Left ventricle myocardium superior (tissue), 1 donor: Measurements from ENCODE around the gene RIPPLY1. TPM values are rescaled to one million over a fixed set of nuclear protein-coding genes. Genes with fewer than 3 reads are reported as not detected.
A peak's percentile ranks its signal among the peaks of the same experiment; 100 is the strongest.

ENCODE experiments used
- ATAC-seq: fragments of 200-7000 bp; cut with Tn5 transposase; one replicate; pipeline ENCODE4 v1.9.1; 2020; ENCODE audit warnings: mild to moderate bottlenecking, moderate library complexity
- DNase-seq: peaks from one replicate; pipeline ENCODE4 v3.0.0-alpha.2; 2020
- intact Hi-C: fragments of 100-400 bp; cut with micrococcal nuclease; formaldehyde crosslinking; loops from one replicate; pipeline ENCODE4 v1.11.0; 2022
- total RNA-seq: library from RNA; stranded (reverse); fragmentation: NEBNext Ultra II Directional; extraction: Animal tissue kit (Norgen Biotek cat#: 25700); gene quantifications from one replicate; pipeline ENCODE4 v1.2.1, GENCODE V29; 2021
- donor health status: DM: no; HTN: yes; CAD: no; lungs with severe emphysema.

Gene RIPPLY1
- total RNA-seq, 1 donor from 2014 or later, result not detected

GRCh38 chrX:106919932-106920452 lies 16.9 kb upstream of the RIPPLY1 start, which contains the start of gene CLDN2:
TSS of gene CLDN2 (plus strand) at chrX:106920402. CDS start at chrX:106928229, 7,827 bp downstream.
- no peak for DNase-seq
- ATAC-seq, result no peak
- intact Hi-C loops, result no loop called here

DNA sequence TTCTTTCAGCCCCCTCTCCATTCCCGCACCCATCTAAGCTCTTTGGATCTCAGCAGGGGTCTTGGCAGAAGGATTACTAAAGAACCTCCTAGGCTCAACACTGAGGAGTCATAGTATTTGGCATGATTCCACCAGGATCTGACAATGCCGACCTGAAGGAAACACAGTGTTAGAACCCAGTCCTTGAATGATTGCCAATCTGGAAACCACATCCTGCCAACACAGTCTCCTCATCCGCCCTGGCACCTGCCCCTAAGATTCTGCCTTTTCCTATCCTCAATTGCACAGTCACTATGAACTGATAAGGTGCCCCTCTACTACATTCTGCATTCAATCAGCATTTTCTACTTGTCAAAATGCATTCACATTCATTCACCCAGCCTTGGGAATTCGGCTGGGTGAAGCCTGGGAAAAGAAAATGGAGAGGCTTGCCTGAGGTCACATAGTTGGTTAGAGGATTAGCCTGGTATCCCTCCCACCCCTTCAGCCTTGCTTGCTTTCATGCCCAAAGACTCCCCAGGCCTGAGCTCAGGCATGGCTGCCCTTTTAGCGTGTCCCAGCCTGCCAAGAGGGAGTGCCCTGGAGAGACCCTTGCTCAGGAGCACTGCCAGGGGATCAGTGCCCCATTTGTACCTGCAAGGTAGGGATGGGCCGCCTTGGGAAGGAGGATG lies 14.8 kb upstream of the RIPPLY1 start:
- intact Hi-C loops, result no loop called here
- no peak for ATAC-seq

GRCh38 chrX:106912864-106913263 lies 9.7 kb upstream of the RIPPLY1 start:
- intact Hi-C loops, result no loop called here
- no peak for DNase-seq
- no peak for ATAC-seq

More for the DNA sequence above, 14.8 kb upstream of the RIPPLY1 start:
- DNase-seq, result no peak

DNA sequence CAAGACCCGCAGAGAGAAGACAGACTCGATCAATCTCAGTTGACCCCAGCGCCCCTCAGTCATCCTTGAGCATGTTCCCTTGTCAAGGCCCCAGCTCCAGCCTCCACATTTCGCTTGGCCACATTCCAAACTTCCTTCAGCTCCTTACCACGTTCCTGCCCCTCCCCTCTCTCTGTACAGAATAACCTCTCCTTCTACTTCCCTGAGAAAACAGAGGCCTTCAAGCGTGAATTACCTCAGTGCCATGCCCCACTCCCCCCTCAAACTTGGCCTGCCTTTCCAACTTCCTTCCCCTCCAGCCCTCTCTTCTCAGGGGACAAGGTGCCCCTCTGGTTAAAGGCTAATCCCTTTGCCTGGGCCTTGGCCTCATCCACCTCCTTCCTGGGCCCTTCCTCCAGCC lies 3.2 kb upstream of the RIPPLY1 start:
- no peak for ATAC-seq
- intact Hi-C loops, result no loop called here

DNA sequence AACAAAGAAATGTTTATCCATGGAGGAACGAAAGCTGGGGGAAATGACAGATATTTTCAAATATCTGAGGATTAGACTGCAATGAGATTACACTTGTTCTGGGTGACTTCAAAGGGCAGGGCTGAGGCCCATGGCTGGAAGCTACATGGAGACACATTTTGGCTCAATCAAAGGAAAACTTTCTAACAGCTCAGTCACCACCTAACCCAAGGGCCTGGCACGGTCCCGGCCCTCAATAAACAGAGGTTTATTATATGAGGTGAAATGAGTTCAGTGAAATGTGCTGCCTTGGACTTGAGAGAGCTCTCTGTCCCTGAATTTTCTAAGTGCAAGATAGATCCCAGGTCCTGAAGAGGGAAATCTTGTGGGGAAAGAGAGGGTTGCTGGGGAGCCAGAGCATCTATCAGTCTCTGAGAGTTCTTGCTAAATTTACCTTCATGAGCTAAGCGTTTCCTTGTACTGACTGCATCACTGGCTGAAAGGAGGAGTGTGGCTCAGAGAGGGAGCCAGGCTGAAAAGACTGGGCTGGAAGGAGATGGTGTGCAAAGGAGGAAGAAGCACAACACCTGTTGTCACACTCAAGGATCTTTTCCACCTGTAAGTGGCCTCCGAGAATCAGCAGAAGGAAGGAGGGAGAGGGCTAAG lies 2.0 kb upstream of the RIPPLY1 start:
- DNase-seq, result no peak
- intact Hi-C loops, result no loop called here
- ATAC-seq, result peak; percentile 65

More for the DNA sequence above, 3.2 kb upstream of the RIPPLY1 start:
- DNase-seq, result no peak

- ATAC-seq (peak; percentile 32), DNase-seq (no peak)
- intact Hi-C loops, result no loop called here
Observed at GRCh38 chrX:106903856-106904528, 851 bp upstream of the RIPPLY1 start.

- no peak for DNase-seq
- no peak for ATAC-seq
- intact Hi-C loops, result no loop called here
Observed at GRCh38 chrX:106902684-106903083, 457 bp downstream of the RIPPLY1 start.

- intact Hi-C loops, result no loop called here
- DNase-seq (no peak), ATAC-seq (no peak)
Observed at GRCh38 chrX:106901781-106902219, 1.3 kb downstream of the RIPPLY1 start.

DNA sequence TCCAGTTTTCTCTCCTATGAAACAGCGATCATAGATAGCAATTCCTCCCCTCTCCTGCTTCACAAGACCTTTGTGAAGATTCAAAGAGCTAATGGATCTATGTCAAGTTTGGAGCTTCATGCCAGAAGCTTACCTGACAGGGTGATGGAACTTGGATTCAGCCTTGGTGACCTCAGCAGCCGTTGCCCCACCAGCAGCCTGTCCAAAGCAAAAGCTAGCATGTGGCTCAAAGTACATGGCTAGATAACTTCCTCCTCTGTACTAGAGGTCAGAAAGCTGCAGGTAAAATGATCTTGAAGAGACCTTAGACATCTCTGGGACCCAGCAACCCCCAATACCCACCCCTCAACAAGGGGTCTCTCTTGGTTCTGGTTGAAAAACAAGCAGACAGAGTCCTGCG lies 1.8 kb downstream of the RIPPLY1 start:
- ATAC-seq, result no peak
- intact Hi-C loops, result no loop called here
- DNase-seq, result no peak

GRCh38 chrX:106899841-106900240 lies 3.3 kb downstream of the RIPPLY1 start:
- ATAC-seq, result no peak

DNA sequence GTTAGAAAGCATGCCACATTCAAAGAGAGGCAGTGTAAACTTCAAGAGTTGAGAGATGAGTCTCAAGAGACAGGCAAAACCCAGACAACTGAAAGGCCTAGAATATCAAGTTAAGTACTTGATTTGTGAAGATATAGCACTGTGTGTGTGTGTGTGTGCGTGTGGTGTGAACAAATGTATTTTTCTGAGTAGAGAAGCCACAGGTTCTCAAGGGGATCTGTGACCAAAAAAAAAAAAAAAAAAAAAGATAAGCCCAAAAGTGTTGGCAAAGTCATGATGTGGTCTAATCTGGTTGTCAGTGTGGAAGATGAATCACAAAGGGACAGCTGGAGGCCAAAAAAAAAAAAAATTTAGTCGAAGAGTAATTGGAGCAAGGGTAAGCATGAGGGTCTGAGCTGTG lies 3.9 kb downstream of the RIPPLY1 start:
- DNase-seq (no peak), ATAC-seq (no peak)
- intact Hi-C loops, result no loop called here

More at GRCh38 chrX:106899841-106900240, 3.3 kb downstream of the RIPPLY1 start:
- intact Hi-C loops, result no loop called here
- DNase-seq, result no peak

DNA sequence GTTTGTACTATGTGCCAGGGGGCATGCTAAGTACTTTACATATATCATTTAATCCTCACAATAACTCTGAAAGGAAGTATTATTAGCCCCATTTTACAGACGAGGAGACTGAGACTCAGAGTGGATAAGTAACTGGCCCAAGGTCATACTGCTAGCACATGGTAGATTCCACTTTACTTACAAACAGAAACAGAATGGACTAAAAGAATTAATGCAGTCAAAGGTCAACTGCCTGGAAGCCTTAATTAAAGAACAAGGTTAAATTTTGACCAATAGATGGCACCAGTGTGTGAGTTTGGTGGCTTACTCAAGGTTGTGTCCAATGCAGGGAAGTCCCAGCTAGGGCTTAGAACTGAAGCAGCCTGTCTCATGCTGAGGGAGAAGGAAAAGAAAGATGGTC lies 4.7 kb downstream of the RIPPLY1 start:
- intact Hi-C loops, result no loop called here
- ATAC-seq (peak; percentile 58), DNase-seq (no peak)

DNA sequence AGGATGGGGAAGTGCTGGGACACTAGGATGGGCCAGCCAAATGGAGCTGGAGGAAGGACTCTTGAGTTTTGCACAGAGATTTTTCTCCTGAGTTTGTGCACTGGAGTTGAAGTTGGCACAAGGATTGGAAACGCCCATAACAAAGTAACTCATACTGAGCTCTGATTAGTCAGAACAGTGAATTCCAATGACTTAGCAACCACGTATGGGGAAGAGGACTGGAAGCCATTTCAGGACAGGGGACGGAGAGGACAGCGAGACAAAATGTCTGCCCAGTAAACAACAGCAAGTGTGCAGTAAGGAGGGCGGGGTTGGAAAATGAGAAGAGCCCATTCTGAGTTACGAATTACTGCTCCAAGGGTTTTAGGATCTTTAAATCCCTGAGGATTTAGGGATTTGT lies 5.9 kb downstream of the RIPPLY1 start:
- no peak for DNase-seq
- intact Hi-C loops, result no loop called here
- no peak for ATAC-seq

- ATAC-seq (peak; percentile 40), DNase-seq (no peak)
- intact Hi-C loops, result loop anchor here (5.0 kb wide), 1 partner anchor 57 kb away; no protein-coding TSS in a partner anchor
Observed at GRCh38 chrX:106894978-106895452, 8.1 kb downstream of the RIPPLY1 start.

- ATAC-seq (peak; percentile 88), DNase-seq (peak; percentile 24)
- intact Hi-C loops, result loop anchor here (5.0 kb wide), 1 partner anchor 58 kb away; no protein-coding TSS in a partner anchor
Observed at GRCh38 chrX:106894392-106894909, 8.7 kb downstream of the RIPPLY1 start.

GRCh38 chrX:106891762-106892460 lies 11.2 kb downstream of the RIPPLY1 start:
- intact Hi-C loops, result loop anchor here (5.0 kb wide), 1 partner anchor 60 kb away; no protein-coding TSS in a partner anchor
- no peak for ATAC-seq
- DNase-seq, result no peak

DNA sequence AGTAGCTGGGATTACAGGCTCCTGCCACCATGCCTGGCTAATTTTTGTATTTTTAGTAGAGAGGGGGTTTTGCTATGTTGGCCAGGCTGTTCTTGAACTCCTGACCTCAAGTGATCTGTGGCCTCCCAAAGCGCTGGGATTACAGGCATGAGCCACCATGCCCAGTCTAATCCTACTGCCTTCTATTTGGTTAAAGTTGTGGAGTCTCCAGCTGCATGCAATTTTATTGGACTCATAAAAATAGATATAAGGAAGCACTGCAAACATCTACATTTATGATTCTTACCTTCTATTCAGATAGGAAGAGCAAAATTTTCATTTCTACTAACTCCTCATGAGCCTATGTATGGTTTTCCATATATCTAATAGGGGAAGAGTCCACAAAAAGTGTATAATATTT lies 13.7 kb downstream of the RIPPLY1 start:
- intact Hi-C loops, result no loop called here
- no peak for ATAC-seq
- no peak for DNase-seq

DNA sequence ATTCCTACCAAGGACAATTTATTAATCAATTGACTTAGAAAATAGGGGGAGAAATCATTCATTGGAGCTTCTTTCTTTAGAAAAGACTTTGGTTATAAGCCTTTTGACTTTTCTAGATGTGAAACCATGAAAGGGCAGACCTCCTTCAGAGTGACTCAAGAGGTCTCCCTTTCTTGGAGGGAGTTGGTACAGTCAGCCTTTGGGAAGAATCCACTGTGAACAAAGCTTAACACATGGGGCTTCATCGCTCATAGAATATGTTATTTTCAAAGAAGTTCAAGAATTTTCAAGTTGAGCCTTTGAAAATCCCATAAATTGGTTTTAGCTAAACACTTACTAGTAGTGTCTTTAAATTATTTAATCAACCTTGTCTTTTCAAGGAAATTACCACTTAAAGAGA lies 28.0 kb downstream of the RIPPLY1 start:
- intact Hi-C loops, result no loop called here
- DNase-seq, result no peak
- ATAC-seq, result no peak

DNA sequence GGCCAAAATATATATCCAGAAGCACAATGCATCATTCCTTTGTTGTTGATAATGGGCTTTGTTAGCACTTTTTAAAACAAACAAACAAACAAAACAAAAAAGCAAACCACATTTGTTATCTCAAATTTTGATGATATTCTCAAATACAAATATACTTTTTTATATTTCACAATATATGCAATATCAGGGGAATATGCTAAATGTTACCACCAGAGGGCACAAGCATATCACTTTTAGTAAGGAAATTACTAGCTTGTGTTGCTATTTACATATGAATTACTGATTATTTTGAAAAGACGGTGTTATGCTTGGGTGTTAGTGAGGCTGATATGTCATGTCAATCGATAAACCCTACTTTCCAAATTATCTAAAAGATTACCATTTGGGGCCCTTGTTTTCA lies 29.1 kb downstream of the RIPPLY1 start:
- intact Hi-C loops, result no loop called here
- ATAC-seq (no peak), DNase-seq (no peak)
